Natural killer cell (primary cell): ENCODE data around the gene PPP1R16B. TPM values are rescaled to one million over a fixed set of nuclear protein-coding genes. Genes with fewer than 3 reads are reported as not detected.

Experiments
- ATAC-seq, 3 donors: fragments of 150-1000 bp in 2 of 3; fragments of 200-7000 bp in 1 of 3; cut with Tn5 transposase; 1 replicate in 1 of 3; 2 replicates in 2 of 3; pipeline ENCODE4 v1.10.0; 2021; ENCODE audit warnings: mild to moderate bottlenecking in 2 of 3, moderate library complexity in 2 of 3
- DNase-seq, 2 donors: peaks; one replicate each; pipeline versions ENCODE4 v3.0.0 to v3.0.0-alpha.2; 2013 to 2021; ENCODE audit warnings: mixed read lengths in 1 of 2
- H3K27ac ChIP-seq: one replicate; pipeline ENCODE4 v1.5.1; 2013; ENCODE audit warnings: mild to moderate bottlenecking, low read length
- H3K27me3 ChIP-seq: one replicate; pipeline ENCODE4 v1.6.1; 2013; ENCODE audit warnings: low read length; ENCODE audit not compliant: control insufficient read depth, insufficient read depth
- H3K36me3 ChIP-seq: one replicate; pipeline ENCODE4 v1.6.1; 2013; ENCODE audit warnings: low read length; ENCODE audit not compliant: control insufficient read depth, insufficient read depth
- H3K4me1 ChIP-seq: one replicate; pipeline ENCODE4 v1.6.1; 2013; ENCODE audit warnings: low read length; ENCODE audit not compliant: control insufficient read depth, insufficient read depth
- H3K4me3 ChIP-seq: one replicate; pipeline ENCODE4 v1.5.1; 2013; ENCODE audit warnings: low read length
- H3K9me3 ChIP-seq: one replicate; pipeline ENCODE4 v1.6.1; 2013; ENCODE audit warnings: low read length; ENCODE audit not compliant: control insufficient read depth, insufficient read depth
- H3K27ac Mint-ChIP-seq, 2 donors: one replicate each; pipeline ENCODE4 v1.8.0; 2022; ENCODE audit warnings: mild to moderate bottlenecking in 2 of 2, mixed read lengths in 2 of 2, moderate library complexity in 1 of 2
- H3K27me3 Mint-ChIP-seq, 2 donors: one replicate each; pipeline ENCODE4 v1.8.0; 2022; ENCODE audit warnings: low read depth in 2 of 2, mixed read lengths in 2 of 2
- H3K36me3 Mint-ChIP-seq: one replicate; pipeline ENCODE4 v1.8.0; 2022; ENCODE audit warnings: mixed read lengths
- H3K4me1 Mint-ChIP-seq, 2 donors: one replicate each; pipeline ENCODE4 v1.8.0; 2022; ENCODE audit warnings: mixed read lengths in 2 of 2
- H3K4me3 Mint-ChIP-seq: one replicate; pipeline ENCODE4 v1.8.0; 2022; ENCODE audit warnings: mild to moderate bottlenecking, moderate library complexity, mixed read lengths
- H3K9me3 Mint-ChIP-seq, 2 donors: one replicate each; pipeline ENCODE4 v1.8.0; 2022; ENCODE audit warnings: mixed read lengths in 2 of 2
- WGBS: methylation state at CpG from one replicate; pipeline ENCODE4 v1.1.7; 2013; ENCODE audit warnings: missing lambda C conversion rate; ENCODE audit not compliant: insufficient coverage; 5-methylcytosine and 5-hydroxymethylcytosine counted together
- intact Hi-C: fragments of 100-400 bp; cut with micrococcal nuclease; formaldehyde crosslinking; loops from one replicate; pipeline ENCODE4 v1.14.2; 2022
- total RNA-seq, 4 donors: library from RNA; stranded (reverse); fragments of 120-200 nt in 1 of 4; gene quantifications; one replicate each; pipeline versions ENCODE4 v1.2.3 to v1.2.4, GENCODE V29; 2013 to 2022
- TF ChIP-seq, protein P1 (sequence below): fragments of 200-600 bp; IDR thresholded peaks from one replicate; pipeline ENCODE4 v1.8.0; 2022; ENCODE audit warnings: antibody characterized with exemption

The PPP1R16B gene
- 10 to 100 TPM; 52.0 to 62.3 (median 53.7) TPM for total RNA-seq
- 47.3 TPM for total RNA-seq (2013)

DNA sequence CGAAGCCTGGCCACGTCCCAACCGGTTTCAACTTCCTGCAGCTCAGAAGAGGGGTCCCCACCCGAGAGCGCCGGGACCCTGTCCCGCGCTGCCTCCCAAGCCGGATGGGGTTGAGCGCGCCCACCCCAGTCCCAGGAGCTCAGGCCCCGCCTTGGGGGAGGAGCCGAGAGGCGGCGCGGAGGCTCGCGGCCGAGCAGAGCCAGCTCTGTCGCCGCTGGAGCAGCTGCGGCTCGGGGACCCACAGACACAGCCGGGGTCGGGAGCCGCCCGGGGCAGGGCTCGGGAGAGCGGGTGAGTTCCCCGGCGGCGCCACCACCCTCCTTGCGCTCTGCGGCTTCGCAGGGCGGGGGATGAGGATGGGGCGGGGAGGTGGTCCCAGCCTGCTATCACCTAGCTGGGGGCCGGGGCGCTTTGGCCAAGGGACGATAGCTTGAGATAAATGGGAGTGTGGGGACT, at the start of gene PPP1R16B:
Gene PPP1R16B, plus strand, starts transcription at position 196 of the 456 bp plus-strand sequence. CDS start 30,229 bp downstream, outside the sequence.
- peaks cover 7% of the 10 kb centered on the region for H3K36me3 ChIP-seq
- DNase-seq (peak; percentile 77 to 88), ATAC-seq (peak; percentile 73 to 85 (median 74))
- H3K4me3 Mint-ChIP-seq: peak within 1 kb of the TSS; percentile 95
- intact Hi-C loops: loop anchor here (1.0 to 2.0 kb wide), 3 partner anchors 29 to 88 kb away; no protein-coding TSS in a partner anchor
- peak within 1 kb of the TSS; percentile 86 to 97 for H3K27ac Mint-ChIP-seq
- no peaks in the 10 kb centered on the region for H3K9me3 ChIP-seq
- H3K27me3 Mint-ChIP-seq: no peaks in the 10 kb centered on the region
- under 1% methylated on average over 40 of the region's 40 CpGs for WGBS
- TF ChIP-seq, protein P1, sequence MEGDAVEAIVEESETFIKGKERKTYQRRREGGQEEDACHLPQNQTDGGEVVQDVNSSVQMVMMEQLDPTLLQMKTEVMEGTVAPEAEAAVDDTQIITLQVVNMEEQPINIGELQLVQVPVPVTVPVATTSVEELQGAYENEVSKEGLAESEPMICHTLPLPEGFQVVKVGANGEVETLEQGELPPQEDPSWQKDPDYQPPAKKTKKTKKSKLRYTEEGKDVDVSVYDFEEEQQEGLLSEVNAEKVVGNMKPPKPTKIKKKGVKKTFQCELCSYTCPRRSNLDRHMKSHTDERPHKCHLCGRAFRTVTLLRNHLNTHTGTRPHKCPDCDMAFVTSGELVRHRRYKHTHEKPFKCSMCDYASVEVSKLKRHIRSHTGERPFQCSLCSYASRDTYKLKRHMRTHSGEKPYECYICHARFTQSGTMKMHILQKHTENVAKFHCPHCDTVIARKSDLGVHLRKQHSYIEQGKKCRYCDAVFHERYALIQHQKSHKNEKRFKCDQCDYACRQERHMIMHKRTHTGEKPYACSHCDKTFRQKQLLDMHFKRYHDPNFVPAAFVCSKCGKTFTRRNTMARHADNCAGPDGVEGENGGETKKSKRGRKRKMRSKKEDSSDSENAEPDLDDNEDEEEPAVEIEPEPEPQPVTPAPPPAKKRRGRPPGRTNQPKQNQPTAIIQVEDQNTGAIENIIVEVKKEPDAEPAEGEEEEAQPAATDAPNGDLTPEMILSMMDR: no peak
- no peaks in the 10 kb centered on the region for H3K9me3 Mint-ChIP-seq
- H3K4me3 ChIP-seq: peak within 1 kb of the TSS; percentile 96
- H3K27ac ChIP-seq: peak within 1 kb of the TSS; percentile 99
- H3K4me1 ChIP-seq: peaks cover 54% of the 10 kb centered on the region
- H3K36me3 Mint-ChIP-seq: no peaks in the 10 kb centered on the region
- H3K27me3 ChIP-seq: no peaks in the 10 kb centered on the region
- peaks cover 56% of the 10 kb centered on the region in 2 donors for H3K4me1 Mint-ChIP-seq

- Mint-ChIP-seq H3K9me3 (no peaks in the 10 kb centered on the region), H3K27ac (no peak overlapping the region), H3K4me1 (no peaks in the 10 kb centered on the region), H3K27me3 (no peaks in the 10 kb centered on the region), H3K4me3 (no peak overlapping the region), H3K36me3 (peaks cover 38% of the 10 kb centered on the region)
- Histone ChIP-seq H3K9me3 (no peaks in the 10 kb centered on the region), H3K4me1 (no peaks in the 10 kb centered on the region), H3K4me3 (no peak overlapping the region), H3K27me3 (no peaks in the 10 kb centered on the region), H3K36me3 (peaks cover 69% of the 10 kb centered on the region), H3K27ac (no peak overlapping the region)
- TF ChIP-seq, protein P1: no peak
- intact Hi-C loops: no loop called here
- no peak for ATAC-seq
- DNase-seq: no peak
- WGBS: 96% methylated on average over 4 of the region's 7 CpGs
Observed at GRCh38 chr20:38757145-38757775, 48.2 kb upstream of the PPP1R16B start.

GRCh38 chr20:38759106-38759505, 46.4 kb upstream of the PPP1R16B start:
- Histone ChIP-seq H3K4me3 (no peak overlapping the region), H3K9me3 (no peaks in the 10 kb centered on the region), H3K27ac (no peak overlapping the region), H3K36me3 (peaks cover 74% of the 10 kb centered on the region), H3K4me1 (no peaks in the 10 kb centered on the region), H3K27me3 (no peaks in the 10 kb centered on the region)
- TF ChIP-seq, protein P1: no peak
- intact Hi-C loops: no loop called here
- Mint-ChIP-seq H3K36me3 (peaks cover 31% of the 10 kb centered on the region), H3K4me3 (no peak overlapping the region), H3K9me3 (no peaks in the 10 kb centered on the region), H3K27ac (no peak overlapping the region), H3K27me3 (no peaks in the 10 kb centered on the region), H3K4me1 (no peaks in the 10 kb centered on the region)
- ATAC-seq: no peak
- WGBS: 96% methylated on average over 7 of the region's 7 CpGs
- no peak for DNase-seq

DNA sequence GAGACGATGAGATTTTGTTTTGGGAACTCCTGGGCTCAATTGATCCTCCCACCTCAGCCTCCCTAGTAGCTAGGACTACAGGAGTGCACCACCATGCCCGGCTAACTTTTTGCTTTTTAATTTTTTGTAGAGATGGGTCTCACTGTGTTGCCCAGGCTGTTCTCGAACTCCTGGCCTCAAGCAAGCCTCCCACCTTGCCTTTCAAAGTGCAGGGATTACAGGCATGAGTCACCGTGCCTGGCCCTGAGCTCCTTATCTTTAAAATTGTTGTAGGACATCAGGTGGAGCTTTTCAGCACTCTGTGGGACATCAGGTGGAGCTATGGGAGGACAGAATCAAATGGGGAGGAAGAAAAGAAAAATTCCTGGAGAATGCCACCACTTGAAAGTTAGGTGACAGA, 44.5 kb upstream of the PPP1R16B start:
- peaks cover 36% of the 10 kb centered on the region for H3K36me3 Mint-ChIP-seq
- DNase-seq (no peak), ATAC-seq (no peak)
- Histone ChIP-seq H3K9me3 (no peaks in the 10 kb centered on the region), H3K27ac (no peak overlapping the region), H3K4me1 (no peaks in the 10 kb centered on the region), H3K4me3 (no peak overlapping the region), H3K36me3 (peaks cover 74% of the 10 kb centered on the region), H3K27me3 (no peaks in the 10 kb centered on the region)
- H3K9me3 Mint-ChIP-seq: no peaks in the 10 kb centered on the region
- H3K4me1 Mint-ChIP-seq: peaks cover 0 to 5% of the 10 kb centered on the region in 2 donors
- H3K4me3 Mint-ChIP-seq: no peak overlapping the region
- H3K27ac Mint-ChIP-seq: no peak overlapping the region
- H3K27me3 Mint-ChIP-seq: no peaks in the 10 kb centered on the region
- 92% methylated on average over 4 of the region's 4 CpGs for WGBS
- TF ChIP-seq, protein P1: no peak
- intact Hi-C loops: no loop called here
